H9 (cell line): ENCODE results near the gene SLC27A1. TPM values are rescaled to one million over a fixed set of nuclear protein-coding genes. Genes with fewer than 3 reads are reported as not detected.

ENCODE experiments used
- DNase-seq: peaks from one replicate; pipeline ENCODE4 v3.0.0-alpha.2; 2017
- H2AFZ ChIP-seq: one replicate; pipeline ENCODE4 v1.6.1; 2013; ENCODE audit warnings: mild to moderate bottlenecking, low read length, control low read depth, moderate library complexity
- H2AK5ac ChIP-seq: 2 replicates; pipeline ENCODE4 v1.6.1; 2013; ENCODE audit warnings: low read length, control low read depth, mixed read lengths; ENCODE audit not compliant: insufficient read length
- H2BK120ac ChIP-seq: one replicate; pipeline ENCODE4 v1.6.1; 2013; ENCODE audit warnings: low read depth, mild to moderate bottlenecking, low read length, control low read depth, inconsistent platforms; ENCODE audit not compliant: poor library complexity, severe bottlenecking
- H2BK12ac ChIP-seq: 2 replicates; pipeline ENCODE4 v1.6.1; 2013; ENCODE audit warnings: low read length, control low read depth, mixed read lengths, low read depth; ENCODE audit not compliant: insufficient read length
- H2BK15ac ChIP-seq: 2 replicates; pipeline ENCODE4 v1.6.1; 2013; ENCODE audit warnings: low read depth, low read length, control low read depth
- H2BK20ac ChIP-seq: one replicate; pipeline ENCODE4 v1.6.1; 2013; ENCODE audit warnings: low read depth, mild to moderate bottlenecking, low read length, control low read depth, inconsistent platforms; ENCODE audit not compliant: poor library complexity, severe bottlenecking
- H2BK5ac ChIP-seq: 2 replicates; pipeline ENCODE4 v1.6.1; 2013; ENCODE audit warnings: low read length, control low read depth, mixed read lengths; ENCODE audit not compliant: insufficient read length
- H3K14ac ChIP-seq: 2 replicates; pipeline ENCODE4 v1.6.1; 2013; ENCODE audit warnings: low read length, control low read depth; ENCODE audit not compliant: insufficient read depth
- H3K18ac ChIP-seq: 2 replicates; pipeline ENCODE4 v1.6.1; 2013; ENCODE audit warnings: low read depth, mild to moderate bottlenecking, mixed read lengths, low read length, control low read depth; ENCODE audit not compliant: insufficient read length
- H3K23ac ChIP-seq: 2 replicates; pipeline ENCODE4 v1.6.1; 2013; ENCODE audit warnings: low read length, control low read depth, mixed read lengths, low read depth; ENCODE audit not compliant: insufficient read length
- H3K23me2 ChIP-seq: 2 replicates; pipeline ENCODE4 v1.6.1; 2013; ENCODE audit warnings: low read depth, mild to moderate bottlenecking, mixed read lengths, low read length, control low read depth; ENCODE audit not compliant: insufficient read length, poor library complexity, severe bottlenecking
- H3K27ac ChIP-seq: 2 replicates; pipeline ENCODE4 v1.5.1; 2013; ENCODE audit warnings: low read length, control low read depth, mixed read lengths, low read depth; ENCODE audit not compliant: insufficient read length
- H3K27me3 ChIP-seq: 2 replicates; pipeline ENCODE4 v1.6.1; 2013; ENCODE audit warnings: low read length, control low read depth, inconsistent platforms; ENCODE audit not compliant: insufficient read depth
- H3K4ac ChIP-seq: 2 replicates; pipeline ENCODE4 v1.6.1; 2013; ENCODE audit warnings: low read depth, mild to moderate bottlenecking, control low read depth, inconsistent platforms, low read length, moderate library complexity
- H3K4me1 ChIP-seq: 2 replicates; pipeline ENCODE4 v1.6.1; 2013; ENCODE audit warnings: low read length, control low read depth, inconsistent platforms; ENCODE audit not compliant: insufficient read depth
- H3K4me2 ChIP-seq: 2 replicates; pipeline ENCODE4 v1.6.1; 2013; ENCODE audit warnings: low read length, control low read depth, mixed read lengths; ENCODE audit not compliant: insufficient read length, insufficient read depth
- H3K56ac ChIP-seq: 2 replicates; pipeline ENCODE4 v1.6.1; 2013; ENCODE audit warnings: low read depth, mild to moderate bottlenecking, mixed read lengths, low read length, control low read depth; ENCODE audit not compliant: insufficient read length
- H3K79me1 ChIP-seq: 2 replicates; pipeline ENCODE4 v1.6.1; 2013; ENCODE audit warnings: low read depth, mild to moderate bottlenecking, moderate library complexity, low read length, control low read depth, inconsistent platforms; ENCODE audit not compliant: insufficient read depth, poor library complexity, severe bottlenecking
- H3K79me2 ChIP-seq: 2 replicates; pipeline ENCODE4 v1.6.1; 2013; ENCODE audit warnings: low read length, control low read depth, inconsistent platforms; ENCODE audit not compliant: insufficient read depth
- H3K9ac ChIP-seq: 2 replicates; pipeline ENCODE4 v1.6.1; 2013; ENCODE audit warnings: low read length, control low read depth, mixed read lengths; ENCODE audit not compliant: insufficient read length; ENCODE audit errors: extremely low read depth
- H3K9me3 ChIP-seq: one replicate; pipeline ENCODE4 v1.6.1; 2013; ENCODE audit warnings: low read depth, low read length, inconsistent platforms; ENCODE audit not compliant: control insufficient read depth
- H3T11ph ChIP-seq: one replicate; pipeline ENCODE4 v1.6.1; 2013; ENCODE audit warnings: mild to moderate bottlenecking, low read length, control low read depth, inconsistent platforms
- H4K20me1 ChIP-seq: one replicate; pipeline ENCODE4 v1.6.1; 2013; ENCODE audit not compliant: control insufficient read depth, insufficient read length, insufficient read depth
- H4K5ac ChIP-seq: 2 replicates; pipeline ENCODE4 v1.6.1; 2013; ENCODE audit warnings: low read depth, mild to moderate bottlenecking, mixed read lengths, low read length, control low read depth; ENCODE audit not compliant: insufficient read length
- H4K8ac ChIP-seq: replicated peaks from 2 replicates; pipeline ENCODE4 v1.6.1; 2013; ENCODE audit warnings: low read length, control low read depth, mixed read lengths, low read depth; ENCODE audit not compliant: insufficient read length
- H4K91ac ChIP-seq: 2 replicates; pipeline ENCODE4 v1.6.1; 2013; ENCODE audit warnings: low read depth, mild to moderate bottlenecking, moderate library complexity, mixed read lengths, low read length, control low read depth; ENCODE audit not compliant: insufficient read length
- H3K27ac Mint-ChIP-seq, 3 experiments: 2 replicates in 2 of 3; 3 replicates in 1 of 3; pipeline ENCODE4 v1.8.0; 2020 to 2021; ENCODE audit warnings: mixed read lengths in 3 of 3, mild to moderate bottlenecking in 1 of 3, moderate library complexity in 1 of 3
- H3K27me3 Mint-ChIP-seq: 2 replicates; pipeline ENCODE4 v1.8.0; 2021; ENCODE audit warnings: low read depth, mild to moderate bottlenecking, moderate library complexity, mixed read lengths
- H3K36me3 Mint-ChIP-seq, 3 experiments: 2 replicates in 2 of 3; 3 replicates in 1 of 3; pipeline ENCODE4 v1.8.0; 2020 to 2021; ENCODE audit warnings: low read depth in 3 of 3, mixed read lengths in 3 of 3; ENCODE audit not compliant: insufficient read depth in 1 of 3
- H3K4me1 Mint-ChIP-seq, 2 experiments: 2 replicates each; pipeline ENCODE4 v1.8.0; 2020; ENCODE audit warnings: mixed read lengths in 2 of 2
- H3K4me3 Mint-ChIP-seq, 2 experiments: 2 replicates in 1 of 2; 3 replicates in 1 of 2; pipeline ENCODE4 v1.8.0; 2020 to 2021; ENCODE audit warnings: mild to moderate bottlenecking in 2 of 2, mixed read lengths in 2 of 2, moderate library complexity in 1 of 2
- H3K9me3 Mint-ChIP-seq, 2 experiments: 2 replicates in 1 of 2; 3 replicates in 1 of 2; pipeline ENCODE4 v1.8.0; 2020; ENCODE audit warnings: mild to moderate bottlenecking in 2 of 2, mixed read lengths in 2 of 2, moderate library complexity in 1 of 2
- CTCF ChIP-seq: fragments of 200-600 bp; sonication (generic); conservative IDR thresholded peaks from 3 replicates; pipeline ENCODE4 v1.8.0; 2021; ENCODE audit warnings: antibody characterized with exemption, mild to moderate bottlenecking
- WGBS: extraction: QIAGEN DNeasy Blood & Tissue Kit; methylation state at CpG from one replicate; pipeline ENCODE4 v1.1.7; 2013; ENCODE audit warnings: missing lambda C conversion rate, low lambda C conversion rate, mixed read lengths; ENCODE audit not compliant: insufficient read length; ENCODE audit errors: extremely low coverage; 5-methylcytosine and 5-hydroxymethylcytosine counted together
- total RNA-seq: library from RNA; stranded (reverse); gene quantifications from 2 replicates; pipeline ENCODE4 v1.2.1, GENCODE V29; 2021

SLC27A1 gene
- total RNA-seq, 1 experiment from 2014 or later, result 6.4 TPM

DNA sequence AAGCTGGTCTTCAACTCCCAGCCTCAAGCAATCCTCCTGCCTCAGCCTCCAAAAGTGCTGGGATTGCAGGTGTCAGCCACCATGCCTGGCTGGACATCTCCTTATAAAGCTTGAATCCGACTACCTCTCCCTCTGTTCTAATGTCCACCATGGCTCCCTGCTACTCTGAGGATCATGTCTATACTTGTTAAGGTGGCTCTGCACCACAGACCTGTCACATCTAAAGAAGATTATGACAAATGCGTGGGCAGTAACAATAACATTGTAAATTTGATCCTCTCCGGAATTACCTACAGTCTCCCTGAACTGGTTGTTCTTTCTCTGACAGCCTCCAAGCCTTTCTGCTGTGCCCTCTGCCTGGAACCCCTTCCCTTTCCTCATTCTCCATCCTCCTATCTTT is 11.4 kb upstream of the SLC27A1 start:
- no peaks in the 10 kb centered on the region for H3K4me1 ChIP-seq
- H2BK120ac ChIP-seq, result no peak overlapping the region
- Mint-ChIP-seq H3K27me3 (peaks cover 50% of the 10 kb centered on the region), H3K27ac (no peak overlapping the region; a peak in 1 of 7 replicates), H3K9me3 (no peaks in the 10 kb centered on the region), H3K4me1 (peaks cover 5 to 10% of the 10 kb centered on the region in 2 experiments), H3K4me3 (no peak overlapping the region), H3K36me3 (no peaks in the 10 kb centered on the region; a peak in 1 of 7 replicates)
- no peak overlapping the region for H3K23ac ChIP-seq
- DNase-seq, result no peak
- H4K5ac ChIP-seq, result no peak overlapping the region
- no peak overlapping the region for H4K8ac ChIP-seq
- no peak overlapping the region for H3K14ac ChIP-seq
- WGBS, result no CpG with 5 or more reads among the region's 3 CpGs
- TF ChIP-seq CTCF, result no peak
- H3K4me2 ChIP-seq, result no peak overlapping the region
- H3K9me3 ChIP-seq, result no peaks in the 10 kb centered on the region
- no peak overlapping the region for H2AFZ ChIP-seq
- H3K56ac ChIP-seq, result no peak overlapping the region
- no peak overlapping the region for H3K27ac ChIP-seq
- H3K18ac ChIP-seq, result no peak overlapping the region
- no peak overlapping the region for H2BK15ac ChIP-seq
- peaks cover 3% of the 10 kb centered on the region; the same call in 1 of the 2 replicates for H3K27me3 ChIP-seq
- H3K4ac ChIP-seq, result no peak overlapping the region
- no peaks in the 10 kb centered on the region for H3K23me2 ChIP-seq
- peaks cover 4% of the 10 kb centered on the region for H4K20me1 ChIP-seq
- no peak overlapping the region for H4K91ac ChIP-seq
- no peak overlapping the region for H3T11ph ChIP-seq
- no peak overlapping the region for H2BK12ac ChIP-seq
- no peak overlapping the region for H2AK5ac ChIP-seq
- H2BK5ac ChIP-seq, result no peak overlapping the region
- H2BK20ac ChIP-seq, result no peak overlapping the region
- no peak overlapping the region for H3K9ac ChIP-seq
- no peaks in the 10 kb centered on the region for H3K79me1 ChIP-seq
- H3K79me2 ChIP-seq, result no peaks in the 10 kb centered on the region
